WI38 (cell line): ENCODE measurements around the gene LEMD3.

Experiments
- H3K4me3 ChIP-seq: 2 replicates; pipeline ENCODE4 v1.5.1; 2011; ENCODE audit warnings: low read depth, mild to moderate bottlenecking, control low read depth, low read length
- CTCF ChIP-seq: IDR thresholded peaks from 2 replicates; pipeline ENCODE4 v1.5.1; 2012; ENCODE audit warnings: low read depth, mild to moderate bottlenecking, control low read depth, low read length

LEMD3 gene

GRCh38 chr12:65168681-65169319, 583 bp upstream of the LEMD3 start:
- peak overlapping the region; percentile 92 for H3K4me3 ChIP-seq
- TF ChIP-seq CTCF = no peak

- no peak for TF ChIP-seq CTCF
- H3K4me3 ChIP-seq = peak overlapping the region; percentile 92
These were observed 962 bp downstream of the LEMD3 start for GRCh38 chr12:65170209-65170881.

GRCh38 chr12:65171073-65171472, 1.7 kb downstream of the LEMD3 start:
- peak overlapping the region; percentile 92 for H3K4me3 ChIP-seq
- TF ChIP-seq CTCF = no peak

GRCh38 chr12:65171870-65172269, 2.5 kb downstream of the LEMD3 start:
- no peak for TF ChIP-seq CTCF
- peak overlapping the region; percentile 92 for H3K4me3 ChIP-seq

GRCh38 chr12:65175385-65175784, 6.0 kb downstream of the LEMD3 start:
- H3K4me3 ChIP-seq = no peak overlapping the region
- TF ChIP-seq CTCF = no peak

- H3K4me3 ChIP-seq = no peak overlapping the region
- TF ChIP-seq CTCF = no peak
These were observed 12.8 kb downstream of the LEMD3 start for GRCh38 chr12:65182012-65182739.
